ENCODE data around the gene FGF8. TPM values are rescaled to one million over a fixed set of nuclear protein-coding genes. Genes with fewer than 3 reads are reported as not detected.
A peak's percentile ranks its signal among the peaks of the same experiment; 100 is the strongest.

The FGF8 gene
- total and polyA plus RNA-seq, 2 of the 13 experiments (the other 11 are each of a cell fraction or from before 2014, with no cell fraction given) = not detected

DNA sequence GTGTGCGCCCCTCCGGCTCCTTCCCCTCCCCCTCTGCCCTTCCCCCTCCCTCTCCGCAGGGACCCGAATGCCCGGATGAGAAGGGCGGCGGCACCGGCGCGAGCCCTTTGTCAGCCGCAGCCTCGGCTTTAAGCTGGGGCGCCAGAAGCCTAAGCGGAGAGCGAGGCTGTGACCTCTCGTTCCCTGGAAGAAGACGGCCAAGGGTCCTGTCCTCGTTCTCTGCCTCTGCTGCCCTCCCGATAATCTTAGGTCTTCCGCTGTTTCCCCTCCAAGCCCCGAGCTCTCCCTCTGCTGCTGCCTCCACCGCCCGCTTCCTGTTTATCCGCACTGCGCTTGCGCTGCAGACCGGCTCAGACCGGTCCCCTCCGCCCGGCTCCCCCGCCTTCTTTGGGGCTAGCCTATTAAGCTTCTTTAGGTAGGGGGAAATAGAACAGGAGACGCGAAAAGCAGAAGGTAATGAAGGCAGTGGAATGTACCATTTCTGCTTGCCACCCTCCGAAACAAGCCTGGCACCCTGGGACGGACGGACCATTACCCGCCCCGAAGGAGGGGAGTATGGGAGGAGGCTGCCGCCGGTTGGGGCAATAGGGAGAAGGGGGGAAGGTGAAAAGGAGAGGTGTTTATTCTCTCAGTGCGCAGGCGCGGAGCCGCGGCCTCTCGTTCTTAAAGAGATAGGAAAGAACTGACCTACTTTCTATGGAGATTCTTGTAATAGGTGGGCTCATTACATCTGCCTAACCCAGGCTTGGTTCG, 42.4 kb upstream of the FGF8 start, which contains the start of gene OGA (continued):
- TF ChIP-seq, protein P1, sequence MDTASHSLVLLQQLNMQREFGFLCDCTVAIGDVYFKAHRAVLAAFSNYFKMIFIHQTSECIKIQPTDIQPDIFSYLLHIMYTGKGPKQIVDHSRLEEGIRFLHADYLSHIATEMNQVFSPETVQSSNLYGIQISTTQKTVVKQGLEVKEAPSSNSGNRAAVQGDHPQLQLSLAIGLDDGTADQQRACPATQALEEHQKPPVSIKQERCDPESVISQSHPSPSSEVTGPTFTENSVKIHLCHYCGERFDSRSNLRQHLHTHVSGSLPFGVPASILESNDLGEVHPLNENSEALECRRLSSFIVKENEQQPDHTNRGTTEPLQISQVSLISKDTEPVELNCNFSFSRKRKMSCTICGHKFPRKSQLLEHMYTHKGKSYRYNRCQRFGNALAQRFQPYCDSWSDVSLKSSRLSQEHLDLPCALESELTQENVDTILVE (CRISPR knock-in tag; IDR thresholded peaks at IDR 0.05) = no peak; the same call in 1 of the 2 replicates
- TF ChIP-seq EHMT2 (IDR thresholded peaks at IDR 0.05; ENCODE audit: borderline replicate concordance, low read depth, low read length) = no peak
- TF ChIP-seq KMT2A (CRISPR knock-in tag; IDR thresholded peaks at IDR 0.05) = no peak; the same call in 1 of the 2 replicates
- TF ChIP-seq RBM22 (optimal IDR thresholded peaks at IDR 0.05; ENCODE audit: low read length) = no peak
- peak; percentile 80 for TF ChIP-seq PHF5A (CRISPR knock-in tag; IDR thresholded peaks at IDR 0.05; ENCODE audit: low read depth, unreplicated experiment)
- TF ChIP-seq SETDB1 (CRISPR knock-in tag; IDR thresholded peaks at IDR 0.05; ENCODE audit: borderline replicate concordance) = no peak
- TF ChIP-seq, protein P2, sequence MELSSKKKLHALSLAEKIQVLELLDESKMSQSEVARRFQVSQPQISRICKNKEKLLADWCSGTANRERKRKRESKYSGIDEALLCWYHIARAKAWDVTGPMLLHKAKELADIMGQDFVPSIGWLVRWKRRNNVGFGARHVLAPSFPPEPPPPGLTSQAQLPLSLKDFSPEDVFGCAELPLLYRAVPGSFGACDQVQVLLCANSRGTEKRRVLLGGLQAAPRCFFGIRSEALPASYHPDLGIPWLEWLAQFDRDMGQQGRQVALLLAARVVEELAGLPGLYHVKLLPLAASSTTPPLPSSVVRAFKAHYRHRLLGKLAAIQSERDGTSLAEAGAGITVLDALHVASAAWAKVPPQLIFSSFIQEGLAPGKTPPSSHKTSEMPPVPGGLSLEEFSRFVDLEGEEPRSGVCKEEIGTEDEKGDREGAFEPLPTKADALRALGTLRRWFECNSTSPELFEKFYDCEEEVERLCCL (CRISPR knock-in tag; IDR thresholded peaks at IDR 0.05; ENCODE audit: borderline replicate concordance) = peak; percentile 72; the same call in 1 of the 2 replicates
- TF ChIP-seq ZSCAN22 (CRISPR knock-in tag; IDR thresholded peaks at IDR 0.05) = no peak; the same call in 1 of the 2 replicates
- TF ChIP-seq ZNF335 (CRISPR knock-in tag; IDR thresholded peaks at IDR 0.05) = peak; percentile 60; the same call in 1 of the 2 replicates
- no peak for TF ChIP-seq ZNF484 (CRISPR knock-in tag; IDR thresholded peaks at IDR 0.05; ENCODE audit: borderline replicate concordance, low read depth)
- no peak for TF ChIP-seq GTF2F1 (IDR thresholded peaks at IDR 0.05; ENCODE audit: low read length)
- peak; percentile 36 for TF ChIP-seq ZFX (CRISPR knock-in tag; IDR thresholded peaks at IDR 0.05; ENCODE audit: low read depth)
- TF ChIP-seq WIZ (CRISPR knock-in tag; IDR thresholded peaks at IDR 0.05) = no peak
- 0 out of 2 replicates have a peak, but pooled peaks have one; percentile 50 for TF ChIP-seq ZNF766 (CRISPR knock-in tag; IDR thresholded peaks at IDR 0.05; ENCODE audit: borderline replicate concordance)
- TF ChIP-seq ZNF441 (CRISPR knock-in tag; IDR thresholded peaks at IDR 0.05; ENCODE audit: borderline replicate concordance) = peak; percentile 18; the same call in 1 of the 2 replicates
- TF ChIP-seq, protein P3, sequence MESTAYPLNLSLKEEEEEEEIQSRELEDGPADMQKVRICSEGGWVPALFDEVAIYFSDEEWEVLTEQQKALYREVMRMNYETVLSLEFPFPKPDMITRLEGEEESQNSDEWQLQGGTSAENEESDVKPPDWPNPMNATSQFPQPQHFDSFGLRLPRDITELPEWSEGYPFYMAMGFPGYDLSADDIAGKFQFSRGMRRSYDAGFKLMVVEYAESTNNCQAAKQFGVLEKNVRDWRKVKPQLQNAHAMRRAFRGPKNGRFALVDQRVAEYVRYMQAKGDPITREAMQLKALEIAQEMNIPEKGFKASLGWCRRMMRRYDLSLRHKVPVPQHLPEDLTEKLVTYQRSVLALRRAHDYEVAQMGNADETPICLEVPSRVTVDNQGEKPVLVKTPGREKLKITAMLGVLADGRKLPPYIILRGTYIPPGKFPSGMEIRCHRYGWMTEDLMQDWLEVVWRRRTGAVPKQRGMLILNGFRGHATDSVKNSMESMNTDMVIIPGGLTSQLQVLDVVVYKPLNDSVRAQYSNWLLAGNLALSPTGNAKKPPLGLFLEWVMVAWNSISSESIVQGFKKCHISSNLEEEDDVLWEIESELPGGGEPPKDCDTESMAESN (CRISPR knock-in tag; conservative IDR thresholded peaks at IDR 0.05) = no peak
- peak; percentile 92 for TF ChIP-seq HDAC1 (CRISPR knock-in tag; IDR thresholded peaks at IDR 0.05)
- no peak for TF ChIP-seq JUNB (CRISPR knock-in tag; IDR thresholded peaks at IDR 0.05; ENCODE audit: borderline replicate concordance)
- TF ChIP-seq, protein P4, sequence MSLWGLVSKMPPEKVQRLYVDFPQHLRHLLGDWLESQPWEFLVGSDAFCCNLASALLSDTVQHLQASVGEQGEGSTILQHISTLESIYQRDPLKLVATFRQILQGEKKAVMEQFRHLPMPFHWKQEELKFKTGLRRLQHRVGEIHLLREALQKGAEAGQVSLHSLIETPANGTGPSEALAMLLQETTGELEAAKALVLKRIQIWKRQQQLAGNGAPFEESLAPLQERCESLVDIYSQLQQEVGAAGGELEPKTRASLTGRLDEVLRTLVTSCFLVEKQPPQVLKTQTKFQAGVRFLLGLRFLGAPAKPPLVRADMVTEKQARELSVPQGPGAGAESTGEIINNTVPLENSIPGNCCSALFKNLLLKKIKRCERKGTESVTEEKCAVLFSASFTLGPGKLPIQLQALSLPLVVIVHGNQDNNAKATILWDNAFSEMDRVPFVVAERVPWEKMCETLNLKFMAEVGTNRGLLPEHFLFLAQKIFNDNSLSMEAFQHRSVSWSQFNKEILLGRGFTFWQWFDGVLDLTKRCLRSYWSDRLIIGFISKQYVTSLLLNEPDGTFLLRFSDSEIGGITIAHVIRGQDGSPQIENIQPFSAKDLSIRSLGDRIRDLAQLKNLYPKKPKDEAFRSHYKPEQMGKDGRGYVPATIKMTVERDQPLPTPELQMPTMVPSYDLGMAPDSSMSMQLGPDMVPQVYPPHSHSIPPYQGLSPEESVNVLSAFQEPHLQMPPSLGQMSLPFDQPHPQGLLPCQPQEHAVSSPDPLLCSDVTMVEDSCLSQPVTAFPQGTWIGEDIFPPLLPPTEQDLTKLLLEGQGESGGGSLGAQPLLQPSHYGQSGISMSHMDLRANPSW (CRISPR knock-in tag; IDR thresholded peaks at IDR 0.05; ENCODE audit: borderline replicate concordance) = no peak
- 0 out of 2 replicates have a peak, but pooled peaks have one; percentile 11 for TF ChIP-seq ZNF263 (CRISPR knock-in tag; IDR thresholded peaks at IDR 0.05)
- TF ChIP-seq SIN3B (IDR thresholded peaks at IDR 0.05; ENCODE audit: low read length) = no peak
- TF ChIP-seq ZNF296 (CRISPR knock-in tag; conservative IDR thresholded peaks at IDR 0.05) = 0 out of 2 replicates have a peak, but pooled peaks have one; percentile 54
- no peak for TF ChIP-seq NCOA5 (CRISPR knock-in tag; IDR thresholded peaks at IDR 0.05)
